ENCODE data around the gene HIPK2.

DNA sequence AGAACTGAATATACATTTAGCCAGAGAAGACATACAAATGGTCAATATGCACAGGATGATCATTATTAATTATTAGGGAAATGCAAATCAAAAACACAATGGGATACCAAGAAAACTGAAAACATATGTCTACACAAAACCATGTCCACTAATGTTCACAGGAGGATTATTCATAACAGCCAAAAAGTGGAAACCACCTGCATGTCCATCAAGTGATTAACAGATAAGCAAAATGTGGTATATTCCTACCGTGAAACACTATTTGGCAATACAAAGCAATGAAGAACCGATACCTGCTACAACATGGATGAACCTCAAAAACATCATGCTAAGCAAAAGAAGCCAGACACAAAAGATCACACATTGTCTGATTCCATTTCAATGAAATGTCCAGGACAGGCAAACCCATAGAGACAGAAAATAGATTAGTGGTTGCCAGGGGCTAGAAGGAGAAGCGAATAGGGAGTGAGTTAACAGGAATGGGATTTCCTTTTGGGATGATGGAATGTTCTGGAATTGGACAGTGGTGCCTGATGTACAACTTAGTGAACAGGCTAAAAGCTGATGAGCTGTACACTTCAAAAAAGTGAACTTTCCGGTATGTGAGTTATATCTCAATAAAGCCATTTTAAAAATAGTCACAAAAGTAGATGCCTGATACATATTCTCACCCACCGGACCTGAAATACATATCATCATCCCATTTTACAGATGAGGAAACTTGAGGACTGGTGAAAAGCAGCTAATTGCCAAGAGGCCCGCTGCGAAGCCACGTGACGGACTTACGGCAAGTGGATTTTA is 33.6 kb downstream of the HIPK2 start:
- TF ChIP-seq CTCF (IDR thresholded peaks at IDR 0.05) (no peak), POLR2AphosphoS5 (IDR thresholded peaks at IDR 0.05) (no peak)
